Germinal center (tissue), 1 donor: Measurements from ENCODE around the gene CPT1B.
A peak's percentile ranks its signal among the peaks of the same experiment; 100 is the strongest.
"Not testable (repeated sequence)": the region's sequence is repeated elsewhere in the genome, so short reads cannot be mapped to it uniquely, and the experiment has no call there.

Experiments
- DNase-seq: peaks from one replicate; pipeline ENCODE4 v3.0.0; 2012; ENCODE audit warnings: mixed read lengths, low spot score

CPT1B gene

DNA sequence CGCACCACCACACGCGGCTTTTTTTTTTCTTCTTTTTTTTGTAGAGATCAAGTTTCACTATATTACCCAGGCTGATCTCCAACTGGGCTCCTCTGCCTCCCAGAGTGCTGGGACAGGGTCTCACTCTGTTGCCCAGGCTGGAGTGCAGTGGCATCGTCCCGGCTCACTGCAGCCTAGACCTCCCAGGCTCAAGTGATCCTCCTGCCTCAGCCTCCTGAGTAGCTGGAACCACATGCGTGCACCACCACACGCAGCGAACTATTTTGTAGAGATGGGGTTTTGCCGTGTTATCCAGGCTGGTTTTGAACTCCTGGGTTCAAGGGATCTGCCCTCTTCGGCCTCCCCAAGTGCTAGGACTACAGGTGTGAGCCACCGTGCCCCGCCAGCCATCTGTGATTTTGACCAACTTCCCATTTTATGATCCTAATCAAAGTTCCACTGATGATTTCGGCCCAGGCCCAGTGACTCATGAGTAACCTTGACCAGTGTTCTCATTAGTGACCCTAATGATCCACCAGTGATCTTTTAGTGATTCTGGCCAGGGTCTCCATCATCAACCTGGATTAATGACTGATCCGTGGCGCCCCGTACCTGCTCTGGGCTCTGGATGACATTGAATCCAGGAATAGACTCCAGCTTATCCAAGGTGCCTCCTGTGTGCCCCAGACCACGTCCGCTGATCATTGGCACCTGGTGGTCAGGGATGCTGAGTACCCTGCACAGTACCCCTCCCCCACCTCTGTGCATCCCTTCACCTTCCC lies 50.1 kb downstream of the CPT1B start:
- no peak for DNase-seq

DNA sequence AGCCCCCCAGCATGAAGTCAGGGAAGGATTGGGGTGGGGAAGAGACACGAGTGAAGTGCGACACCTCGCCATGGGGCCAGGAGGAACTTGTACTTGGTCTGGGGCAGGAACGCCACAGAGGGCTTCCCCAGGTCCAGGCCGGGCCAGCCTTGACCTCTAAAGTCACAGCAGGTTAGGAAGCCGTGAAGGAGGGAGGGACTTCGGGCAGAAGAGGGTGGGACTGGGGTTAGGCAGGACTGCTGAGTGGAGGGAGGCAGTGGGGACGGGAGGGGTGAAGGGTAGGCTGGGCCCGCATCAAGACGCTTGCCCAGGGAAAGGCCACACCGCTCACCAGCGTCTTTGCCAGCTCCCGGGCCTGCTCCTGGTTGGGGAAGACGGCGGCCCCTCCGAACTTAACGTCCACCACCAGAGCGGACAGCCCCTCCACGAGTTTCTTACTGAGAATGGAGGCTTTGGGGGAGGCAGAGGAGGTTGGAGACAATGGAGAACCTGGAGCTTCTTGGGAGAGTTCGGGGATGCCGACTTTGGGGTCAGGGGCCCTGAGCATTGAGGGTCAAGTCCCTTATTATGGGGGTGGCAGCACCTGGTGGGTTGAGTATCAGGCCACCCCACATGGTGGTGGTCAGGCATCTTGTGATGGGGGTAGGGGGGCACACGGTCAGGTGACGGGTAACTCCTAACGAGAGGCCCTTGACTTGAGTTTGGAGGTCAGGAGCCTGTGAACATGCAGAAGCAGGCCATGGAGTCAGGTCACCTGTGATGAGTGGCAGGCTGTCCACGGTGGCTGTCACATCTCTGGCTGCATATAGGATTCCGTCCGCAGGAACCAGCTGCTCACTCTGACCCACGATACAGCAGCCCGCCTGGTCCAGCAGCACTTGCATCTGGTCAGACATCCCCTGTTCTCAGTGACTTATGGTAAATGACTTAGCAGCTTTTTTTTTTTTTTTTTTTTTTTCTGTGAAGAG lies 51.1 kb downstream of the CPT1B start:
- no peak for DNase-seq

DNA sequence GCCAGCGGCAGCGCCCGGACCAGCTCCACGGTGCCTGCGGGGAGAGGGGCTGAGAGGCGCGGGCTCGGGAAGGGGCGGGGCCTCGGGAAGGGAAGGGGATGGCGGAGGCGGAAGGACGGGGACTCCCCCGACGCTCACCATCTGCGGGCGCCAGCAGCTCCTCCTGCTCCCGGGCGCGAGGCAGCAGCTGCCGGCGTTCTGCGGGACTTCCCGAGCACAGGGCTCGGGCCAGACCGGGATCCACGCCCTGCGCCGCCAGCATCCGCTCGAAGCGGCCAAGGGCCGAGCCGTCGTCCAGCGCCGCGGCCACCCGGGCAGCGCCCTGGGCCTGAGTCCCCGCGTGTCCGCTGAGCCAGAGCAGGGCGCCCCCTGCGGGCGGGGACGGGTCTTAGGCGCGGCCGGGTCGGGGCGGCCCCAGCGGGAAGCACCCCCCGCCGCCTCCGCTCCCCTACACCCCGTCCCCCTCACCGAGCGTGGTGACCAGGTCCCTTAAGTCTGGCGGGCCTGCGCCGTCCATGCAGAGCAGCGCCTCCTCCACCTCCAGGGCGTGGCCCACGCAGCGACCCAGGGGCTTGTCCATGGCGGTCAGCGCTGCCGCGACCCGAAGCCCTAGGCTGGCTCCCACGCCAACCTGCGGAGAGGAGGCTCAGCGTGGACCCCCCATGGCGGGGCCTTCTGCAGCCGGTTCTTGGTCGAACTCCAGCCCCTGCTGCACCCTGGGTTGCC lies 52.0 kb downstream of the CPT1B start:
- peak; percentile 84 for DNase-seq

DNA sequence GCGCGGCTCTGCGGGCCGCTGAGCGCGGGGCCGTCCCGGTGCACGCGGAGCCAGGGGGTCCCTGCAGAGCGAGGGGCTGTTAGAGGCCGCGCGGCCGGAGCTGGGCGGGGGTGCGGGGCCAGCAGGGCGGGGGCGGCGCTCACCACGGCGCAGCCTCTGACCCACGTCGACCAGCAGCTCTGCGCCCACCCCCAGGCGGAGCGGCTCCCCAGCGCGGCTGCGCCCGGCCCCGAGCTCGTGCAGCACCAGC lies 52.4 kb downstream of the CPT1B start:
- DNase-seq, result no peak

DNA sequence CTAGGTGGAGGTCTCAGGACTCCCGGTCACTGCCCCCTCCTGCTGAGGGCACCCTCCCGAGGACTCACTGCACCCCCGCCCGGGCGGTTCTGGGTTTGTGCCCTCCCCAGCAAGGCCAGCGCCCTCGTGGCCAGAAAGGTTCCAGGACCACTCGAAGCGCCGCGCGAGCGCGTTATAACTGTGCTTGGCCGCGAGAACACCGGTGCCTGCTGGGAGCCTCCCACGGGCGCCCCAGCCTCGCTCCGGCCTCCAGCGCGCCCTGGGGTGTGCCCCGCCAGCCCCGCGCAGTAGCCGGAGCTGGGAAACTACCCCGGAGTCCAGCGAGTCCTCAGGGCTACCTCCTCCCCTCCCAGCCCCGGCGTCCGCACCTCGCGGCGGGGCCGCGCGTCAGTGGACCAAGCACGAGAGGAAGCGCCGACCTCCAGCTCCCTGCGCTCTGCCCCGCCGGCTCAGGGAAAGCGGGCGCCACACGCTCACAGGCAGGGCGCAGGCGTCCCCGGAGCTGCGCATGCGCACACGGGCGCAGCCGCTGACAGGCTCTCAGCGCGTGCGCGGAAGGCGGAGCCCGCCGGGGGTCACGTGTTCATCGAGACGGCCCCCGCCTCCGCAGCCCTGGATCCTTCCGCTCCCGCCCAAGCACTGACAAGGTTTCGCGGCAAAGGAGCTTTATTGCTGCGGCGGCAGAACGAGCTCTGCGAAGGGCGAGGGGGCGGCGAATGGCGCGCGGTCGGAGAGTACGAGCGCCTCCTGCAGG lies 52.9 kb downstream of the CPT1B start, which contains the start of gene SCO2:
SCO2 (minus strand) TSS at position 495 of the 754 bp plus-strand sequence. CDS start 1,187 bp downstream, outside the sequence.
- DNase-seq, result peak; percentile 99

DNA sequence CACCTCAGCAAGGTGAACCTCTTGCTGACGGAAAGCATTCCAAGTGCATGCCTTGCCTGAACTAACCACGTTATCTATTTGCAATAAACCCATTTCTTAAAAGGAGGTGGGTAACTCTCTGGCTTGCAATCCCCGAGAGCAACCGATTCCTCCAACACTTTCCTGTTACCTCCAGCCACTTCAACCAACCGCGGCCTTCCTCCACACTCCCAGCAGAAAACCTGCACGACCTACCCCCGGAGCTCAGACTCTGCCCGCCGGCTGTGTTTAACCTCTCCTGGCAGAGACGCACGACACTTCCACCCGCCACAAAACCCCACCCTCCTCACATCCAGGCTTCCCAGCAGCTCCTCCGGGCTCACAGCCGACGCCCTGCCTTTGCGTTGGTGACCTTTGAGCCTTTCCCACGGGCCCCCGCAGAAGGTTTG lies 53.5 kb downstream of the CPT1B start:
- no peak for DNase-seq

DNA sequence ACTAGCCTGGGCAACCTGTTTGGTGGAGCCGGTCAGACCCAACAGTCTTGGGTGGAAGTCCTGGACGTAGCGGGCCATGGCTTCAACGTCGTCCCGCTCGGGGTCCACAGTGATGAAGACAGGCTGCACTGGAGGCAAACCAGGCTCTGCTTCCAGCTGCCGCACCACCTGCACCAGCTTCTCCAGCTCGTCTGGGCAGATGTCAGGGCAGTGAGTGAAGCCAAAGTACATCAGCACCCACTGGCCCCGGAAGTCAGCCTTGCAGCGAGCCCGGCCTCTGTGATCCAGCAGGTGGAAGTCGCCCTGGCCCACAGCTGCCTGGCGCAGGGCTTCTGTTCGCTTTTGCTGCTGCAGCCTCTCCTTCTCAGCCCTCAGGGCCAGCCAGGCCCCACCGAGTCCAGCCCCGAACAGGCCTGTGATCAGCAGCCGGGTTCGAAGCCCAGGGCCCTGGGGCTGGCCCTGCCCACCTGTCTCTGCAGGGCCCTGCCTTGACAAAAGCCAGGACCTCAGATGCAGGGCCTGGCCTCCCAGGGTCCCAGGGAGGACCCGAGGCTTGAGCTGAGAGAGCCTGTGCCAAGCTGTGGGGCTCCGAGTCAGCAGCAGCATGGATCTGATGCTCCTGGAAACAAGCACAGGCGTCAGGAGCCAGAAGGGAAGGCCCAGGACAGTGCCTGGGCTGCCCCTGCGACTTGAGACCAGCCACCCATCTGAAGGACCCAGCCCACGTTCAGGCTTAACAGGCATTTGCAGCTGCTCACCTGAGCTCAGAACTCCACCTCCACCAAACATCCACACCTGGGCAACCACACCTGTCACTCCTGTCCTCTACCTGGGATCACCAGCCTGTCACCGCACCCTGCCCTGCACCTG lies 54.2 kb downstream of the CPT1B start:
- no peak for DNase-seq

DNA sequence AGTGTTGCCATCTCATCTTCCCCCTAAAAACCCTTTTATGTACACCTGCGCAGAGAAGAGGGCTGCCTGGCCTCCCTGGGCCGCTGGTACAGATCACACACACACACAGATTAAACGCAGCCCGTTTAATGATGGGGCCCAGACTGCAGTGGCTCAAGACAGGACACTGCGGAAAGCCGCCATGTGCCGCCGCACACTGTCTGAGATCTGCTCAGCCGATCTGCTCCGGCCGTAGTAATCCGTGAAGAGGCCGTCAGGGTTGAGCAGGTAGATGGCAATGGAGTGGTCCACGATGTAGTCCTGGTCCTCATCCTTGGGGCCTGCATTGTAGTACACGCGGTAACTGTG lies 54.8 kb downstream of the CPT1B start:
- DNase-seq, result no peak

DNA sequence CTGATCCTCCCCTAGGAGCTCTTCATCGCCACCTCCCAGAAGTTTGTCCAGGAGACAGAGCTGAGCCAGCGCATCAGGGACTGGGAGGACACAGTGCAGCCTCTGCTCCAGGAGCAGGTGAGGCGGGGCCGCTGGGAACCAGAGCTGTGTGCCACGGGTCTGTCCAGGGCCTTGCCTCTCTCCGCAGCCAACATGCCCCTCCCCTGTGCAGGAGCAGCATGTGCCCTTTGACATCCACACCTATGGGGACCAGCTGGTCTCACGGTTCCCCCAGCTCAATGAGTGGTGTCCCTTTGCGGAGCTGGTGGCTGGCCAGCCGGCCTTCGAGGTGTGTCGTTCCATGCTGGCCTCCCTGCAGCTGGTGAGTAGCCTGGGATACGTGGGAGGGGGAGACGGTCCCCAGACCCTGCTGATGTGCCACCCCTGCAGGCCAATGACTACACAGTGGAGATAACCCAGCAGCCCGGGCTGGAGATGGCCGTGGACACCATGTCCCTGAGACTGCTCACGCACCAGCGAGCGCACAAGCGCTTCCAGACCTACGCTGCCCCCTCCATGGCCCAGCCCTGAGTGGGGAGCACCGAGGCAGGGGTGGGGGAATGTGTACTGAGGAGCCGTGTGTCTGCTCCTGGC lies 55.3 kb downstream of the CPT1B start:
- DNase-seq, result no peak

DNA sequence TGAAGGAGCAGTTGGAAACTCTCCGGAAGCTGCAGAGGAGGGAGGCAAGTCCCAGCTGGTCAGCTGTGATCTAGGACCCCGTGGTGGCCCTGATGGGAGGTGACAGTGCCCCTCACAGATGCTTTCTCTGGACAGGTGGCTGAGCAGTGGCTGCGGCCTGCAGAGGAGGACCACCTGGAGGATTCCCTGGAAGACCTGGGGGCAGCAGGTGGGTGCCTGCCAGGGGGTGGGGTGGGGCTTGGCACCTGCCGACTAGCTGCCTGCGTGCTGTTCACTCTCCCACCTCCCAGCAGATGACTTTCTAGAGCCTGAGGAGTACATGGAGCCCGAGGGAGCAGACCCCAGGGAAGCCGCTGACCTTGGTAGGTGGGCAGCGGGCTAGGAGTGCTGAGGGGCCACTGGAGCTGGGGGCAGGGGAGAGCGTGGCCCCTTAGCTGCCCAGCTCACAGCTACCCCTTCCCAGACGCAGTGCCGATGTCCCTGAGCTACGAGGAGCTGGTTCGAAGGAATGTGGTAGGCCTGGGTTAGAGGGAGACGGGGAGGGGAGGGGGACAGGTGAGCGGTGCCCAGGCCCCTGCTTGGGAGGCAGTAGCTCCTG lies 55.9 kb downstream of the CPT1B start:
- no peak for DNase-seq

DNA sequence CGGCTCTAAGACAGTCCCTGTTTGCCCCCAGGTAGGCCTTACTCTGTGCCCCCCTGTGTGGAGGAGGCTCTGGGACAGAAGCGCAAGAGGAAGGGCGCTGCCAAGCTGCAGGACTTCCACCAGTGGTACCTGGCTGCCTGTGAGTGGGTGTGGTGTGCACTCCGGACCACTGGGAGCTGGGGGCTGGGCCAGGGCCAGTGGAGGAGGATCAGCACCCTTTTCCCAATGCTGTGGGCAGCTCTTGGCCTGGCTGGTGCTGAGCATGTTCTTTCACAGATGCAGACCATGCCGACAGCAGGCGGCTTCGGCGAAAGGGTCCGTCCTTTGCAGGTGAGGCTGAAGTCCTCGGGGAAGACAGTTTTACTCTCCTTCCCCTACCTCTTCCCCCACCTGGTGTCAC lies 56.5 kb downstream of the CPT1B start:
- no peak for DNase-seq

DNA sequence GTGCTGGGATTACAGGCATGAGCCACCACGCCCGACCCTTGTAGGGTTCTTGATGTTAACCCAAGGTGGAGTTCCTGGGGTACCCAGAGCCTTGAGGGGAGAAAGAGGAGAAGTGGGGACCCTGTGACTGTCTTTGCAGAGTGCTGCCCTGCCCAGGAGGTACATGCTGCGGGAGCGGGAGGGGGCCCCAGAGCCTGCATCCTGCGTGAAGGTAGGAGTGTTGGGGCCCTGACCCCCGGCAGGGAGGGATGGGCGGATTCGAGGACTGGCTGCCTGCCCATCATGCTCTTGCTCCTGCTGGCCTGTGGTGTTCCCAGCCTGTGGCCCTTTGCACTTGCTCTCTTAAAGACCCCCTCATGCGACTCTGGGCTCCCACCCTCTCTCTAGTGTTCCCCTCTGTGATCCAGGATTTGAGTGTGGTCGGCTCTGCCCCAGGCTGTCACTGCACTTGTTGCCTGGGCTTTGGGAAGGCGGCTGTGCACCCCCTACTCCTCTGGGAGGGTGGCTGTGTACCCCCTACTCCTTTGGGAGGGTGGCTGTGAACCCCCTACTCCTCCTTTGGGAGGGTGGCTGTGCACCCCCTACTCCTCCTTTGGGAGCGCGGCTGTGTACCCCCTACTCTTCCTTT lies 57.3 kb downstream of the CPT1B start:
- DNase-seq, result no peak

DNA sequence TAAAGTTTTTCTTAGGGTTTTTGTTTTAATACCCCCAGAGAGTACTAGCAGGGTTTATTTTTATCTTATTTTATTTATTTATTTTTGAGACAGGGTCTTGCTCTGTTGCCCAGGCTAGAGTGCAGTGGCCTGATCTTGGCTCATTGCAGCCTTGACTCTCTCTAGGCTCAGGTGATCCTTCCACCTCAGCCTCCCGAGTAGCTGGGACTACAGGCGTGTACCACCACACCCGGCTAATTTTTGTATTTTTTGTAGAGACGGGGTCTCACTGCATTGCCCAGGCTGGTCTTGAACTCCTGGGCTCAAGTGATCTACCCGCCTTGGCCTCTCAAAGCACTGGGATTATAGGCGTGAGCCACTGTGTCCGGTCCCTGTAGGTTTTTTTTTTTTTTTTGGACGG lies 58.0 kb downstream of the CPT1B start:
- not testable (repeated sequence) for DNase-seq

DNA sequence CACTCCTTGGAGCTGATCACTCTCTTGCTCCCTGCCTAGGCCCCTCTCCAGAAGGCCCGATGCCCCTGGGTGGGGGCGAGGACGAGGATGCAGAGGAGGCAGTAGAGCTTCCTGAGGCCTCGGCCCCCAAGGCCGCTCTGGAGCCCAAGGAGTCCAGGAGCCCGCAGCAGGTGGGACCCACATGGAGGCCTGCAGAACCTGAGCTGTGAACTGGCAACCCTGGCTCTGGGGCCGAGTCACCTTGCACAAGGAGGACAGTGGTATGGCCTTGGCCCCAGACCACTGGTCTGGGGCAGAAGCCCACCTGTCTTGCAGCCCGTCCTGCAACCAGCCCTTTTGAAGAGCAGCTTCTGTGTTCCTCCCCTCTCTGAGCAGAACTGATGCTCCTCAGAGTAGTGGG lies 59.1 kb downstream of the CPT1B start:
- no peak for DNase-seq
